NCI-H128 (cell line): ENCODE measurements around the gene B4GALNT4.
"Not testable (repeated sequence)": the region's sequence is repeated elsewhere in the genome, so short reads cannot be mapped to it uniquely, and the experiment has no call there.

Experiments
- DNase-seq: peaks from one replicate; lab custom pipeline; 2025; ENCODE audit not compliant: unreplicated experiment; lab: John Stamatoyannopoulos, UW

Gene B4GALNT4

DNA sequence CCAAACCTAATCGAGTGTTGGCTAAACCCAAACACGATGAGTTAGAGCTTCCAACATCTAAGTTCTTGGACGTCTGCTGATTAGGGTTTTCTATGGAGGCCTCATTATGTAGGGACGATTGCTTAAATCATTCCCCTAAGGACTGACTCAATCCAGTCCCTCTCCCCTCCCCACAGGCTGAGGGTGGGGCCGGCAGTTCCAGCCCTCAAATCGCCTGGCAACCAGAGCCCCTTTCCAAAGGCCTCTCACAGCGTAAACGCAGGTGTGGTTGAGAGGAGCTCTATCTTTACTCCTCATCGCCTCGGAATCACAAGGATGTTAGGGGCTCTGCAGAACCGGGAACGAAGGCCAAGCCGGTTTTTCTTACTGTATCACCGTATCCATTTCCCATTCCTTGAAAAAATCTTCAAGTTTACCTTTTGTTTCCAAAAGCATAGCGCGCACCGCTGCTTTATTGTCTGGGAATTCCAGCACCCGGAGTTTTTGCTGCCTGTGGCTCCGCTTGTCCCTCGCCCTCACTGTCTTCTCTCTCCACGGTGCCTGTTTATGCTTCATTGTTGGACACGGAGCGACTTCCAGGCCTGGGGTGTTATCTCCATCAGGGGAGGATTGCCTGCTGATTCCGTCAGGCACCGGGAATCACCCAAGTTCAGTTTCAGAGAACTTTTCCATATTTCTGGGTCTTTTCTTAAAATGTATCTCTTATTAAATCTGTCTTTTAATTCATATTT lies 34.9 kb upstream of the B4GALNT4 start:
- no peak for DNase-seq

DNA sequence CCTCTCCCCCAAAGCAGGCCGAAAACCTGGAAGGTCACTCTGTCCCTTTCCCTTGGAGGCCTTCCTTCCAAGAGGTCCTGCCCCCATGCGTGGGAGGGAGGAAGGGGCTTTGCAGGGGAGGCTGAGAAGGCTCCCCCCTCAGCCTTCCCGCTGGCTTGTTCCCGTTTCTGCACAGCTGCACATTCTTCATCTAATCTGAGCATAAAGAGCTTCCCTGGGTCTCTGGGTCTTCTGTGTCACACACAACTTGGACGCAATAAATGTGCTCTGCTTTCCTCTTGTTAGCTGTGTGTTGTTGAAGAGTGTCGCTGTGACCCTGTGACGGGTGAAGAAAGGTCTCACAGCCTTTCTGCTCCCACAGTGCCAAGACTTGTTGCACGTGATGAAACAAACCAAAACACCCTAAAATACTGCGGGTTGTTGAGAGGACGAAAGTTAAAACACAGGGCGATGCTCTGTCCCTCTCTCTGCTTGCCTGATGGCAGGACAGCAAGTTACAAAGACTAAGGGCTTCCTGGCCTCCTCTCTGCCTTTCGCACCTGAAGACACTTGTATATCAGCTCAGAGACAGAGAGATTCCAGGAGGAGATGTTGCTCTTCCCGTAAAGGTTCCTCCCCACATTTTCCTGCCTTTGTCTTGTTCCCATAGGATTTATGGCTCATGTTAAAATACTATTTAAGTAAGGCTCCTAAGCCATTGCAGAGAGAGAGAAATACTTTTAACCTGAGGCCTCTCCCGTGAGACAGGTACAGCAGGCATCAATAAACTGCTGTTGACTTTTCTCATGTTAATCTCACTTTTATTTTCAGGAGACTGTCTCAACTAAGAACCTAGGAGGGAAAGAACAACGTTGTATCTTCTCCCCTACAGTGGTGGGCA lies 33.3 kb upstream of the B4GALNT4 start:
- no peak for DNase-seq

DNA sequence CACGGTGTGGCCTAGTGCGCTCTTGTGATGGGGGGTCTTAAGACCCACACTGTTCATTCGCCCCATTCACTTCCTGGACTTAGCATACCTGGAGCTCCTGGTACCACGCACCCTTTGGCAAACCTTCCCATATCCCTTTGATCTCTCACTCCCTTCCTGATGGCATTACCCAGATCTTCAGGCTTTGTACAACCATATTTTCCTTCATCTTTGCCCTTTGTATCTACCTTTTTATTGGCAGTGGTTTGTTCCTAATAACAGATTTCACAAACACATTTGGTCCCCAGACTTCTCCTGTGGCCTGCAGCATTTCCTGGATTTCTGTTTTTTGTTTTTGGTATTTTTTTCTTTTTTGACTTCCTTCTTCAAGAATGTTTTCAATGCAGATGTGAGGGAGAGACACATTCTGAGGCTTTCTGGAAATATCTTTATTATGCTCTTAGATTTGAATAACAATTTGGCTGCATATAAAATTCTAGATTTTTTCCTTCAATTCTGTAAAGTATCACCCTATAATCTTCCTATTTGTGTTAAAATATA lies 32.6 kb upstream of the B4GALNT4 start:
- no peak for DNase-seq

DNA sequence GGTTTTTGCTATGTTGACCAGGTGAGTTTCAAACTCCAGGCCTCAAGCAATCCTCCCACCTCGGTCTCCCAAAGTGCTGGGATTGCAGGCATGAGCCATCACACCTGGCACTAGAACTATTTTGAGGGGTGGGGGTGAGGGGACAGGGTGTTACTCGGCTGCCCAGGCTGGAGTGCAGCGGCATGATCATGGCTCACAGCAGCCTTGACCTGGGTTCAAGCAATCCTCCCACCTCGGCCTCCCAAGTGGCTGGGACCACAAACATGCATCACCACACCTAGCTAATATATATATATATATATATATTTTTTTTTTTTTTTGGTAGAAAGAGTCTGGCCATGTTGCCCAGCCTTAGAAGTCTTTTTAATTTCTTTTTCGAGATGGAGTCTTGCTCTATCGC lies 31.6 kb upstream of the B4GALNT4 start:
- no peak for DNase-seq

DNA sequence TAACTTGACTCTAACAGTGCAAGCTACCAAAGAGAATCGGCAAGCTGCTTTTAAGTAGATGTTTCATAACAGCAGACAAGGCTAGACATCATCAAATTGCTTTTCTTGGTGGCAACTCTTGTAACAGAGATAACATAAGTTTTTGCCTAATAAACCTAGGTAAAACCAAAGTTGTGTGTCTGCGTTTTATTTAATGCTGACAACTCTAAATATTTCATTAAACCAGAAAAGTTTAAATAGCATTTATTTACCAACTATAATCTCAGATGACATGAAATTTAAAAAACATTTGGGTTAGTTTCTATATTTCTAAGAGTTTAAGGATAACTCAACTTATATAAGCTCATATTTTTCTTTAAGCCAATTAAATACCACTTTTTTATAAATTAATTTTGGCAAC lies 29.3 kb upstream of the B4GALNT4 start:
- no peak for DNase-seq

DNA sequence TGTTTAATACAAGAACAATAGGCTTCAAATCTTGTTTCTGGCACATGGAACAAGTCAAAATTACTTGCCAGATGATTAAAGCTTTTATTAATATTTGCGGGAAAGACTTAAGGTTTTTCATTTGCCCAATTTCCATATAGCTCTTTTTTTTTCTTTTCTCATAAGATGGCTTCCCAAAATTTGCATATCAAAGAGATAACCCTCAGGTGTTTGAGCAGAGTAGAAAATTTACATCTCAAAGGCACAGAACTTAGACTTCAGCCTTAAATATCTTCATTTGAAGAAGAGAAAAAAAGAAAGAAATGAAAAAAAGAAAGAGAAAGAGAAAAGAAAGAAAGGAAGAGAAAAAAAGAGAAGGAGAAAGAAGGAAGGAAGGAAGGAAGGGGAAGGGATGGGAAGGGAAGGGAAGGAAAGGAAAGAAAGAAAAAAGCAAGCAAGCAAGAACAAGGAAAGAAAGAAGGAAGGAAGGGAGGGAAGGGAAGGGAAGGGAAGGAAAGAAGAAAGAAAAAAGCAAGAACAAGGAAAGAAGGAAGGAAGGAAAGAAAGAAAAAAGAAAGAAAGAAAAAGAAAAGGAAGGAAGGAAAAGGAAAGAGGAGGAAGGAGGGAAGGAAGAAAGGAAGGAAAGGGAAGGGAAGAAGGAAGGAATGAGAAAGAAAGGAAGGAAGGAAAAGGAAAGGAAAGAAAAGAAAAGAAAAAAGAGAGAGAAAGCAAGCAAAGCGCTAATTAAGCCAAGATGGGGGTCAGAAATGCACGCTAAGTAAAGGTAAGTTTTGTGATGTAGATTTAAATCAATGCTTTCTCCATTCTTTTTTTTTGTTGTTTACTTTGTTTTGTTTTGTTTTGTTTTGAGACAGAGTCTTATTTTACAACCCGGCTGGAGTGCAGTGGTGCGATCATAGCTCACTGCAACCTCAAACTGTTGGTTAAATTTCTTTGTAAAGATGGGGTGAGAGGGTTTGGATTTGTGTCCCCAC lies 28.5 kb upstream of the B4GALNT4 start:
- no peak for DNase-seq

DNA sequence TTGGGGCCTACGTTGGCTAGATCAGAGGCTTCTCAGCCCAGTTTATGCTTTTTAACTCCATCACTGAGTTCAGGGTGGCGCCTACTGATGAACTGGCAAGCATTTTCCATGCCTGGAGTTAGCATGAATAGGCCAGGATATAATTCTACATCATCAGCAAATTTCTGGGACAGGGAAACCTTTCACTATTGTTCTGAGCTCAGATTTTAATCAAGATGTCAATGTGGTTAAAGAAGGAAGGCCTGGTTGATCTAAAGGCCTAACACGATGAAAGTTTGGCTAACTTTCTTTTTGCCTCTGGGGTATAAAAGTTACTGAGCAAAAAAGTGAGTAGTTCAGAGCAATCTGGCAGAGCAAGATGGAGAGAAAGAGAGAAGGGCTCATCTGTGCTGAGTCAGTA lies 27.0 kb upstream of the B4GALNT4 start:
- DNase-seq: no peak

DNA sequence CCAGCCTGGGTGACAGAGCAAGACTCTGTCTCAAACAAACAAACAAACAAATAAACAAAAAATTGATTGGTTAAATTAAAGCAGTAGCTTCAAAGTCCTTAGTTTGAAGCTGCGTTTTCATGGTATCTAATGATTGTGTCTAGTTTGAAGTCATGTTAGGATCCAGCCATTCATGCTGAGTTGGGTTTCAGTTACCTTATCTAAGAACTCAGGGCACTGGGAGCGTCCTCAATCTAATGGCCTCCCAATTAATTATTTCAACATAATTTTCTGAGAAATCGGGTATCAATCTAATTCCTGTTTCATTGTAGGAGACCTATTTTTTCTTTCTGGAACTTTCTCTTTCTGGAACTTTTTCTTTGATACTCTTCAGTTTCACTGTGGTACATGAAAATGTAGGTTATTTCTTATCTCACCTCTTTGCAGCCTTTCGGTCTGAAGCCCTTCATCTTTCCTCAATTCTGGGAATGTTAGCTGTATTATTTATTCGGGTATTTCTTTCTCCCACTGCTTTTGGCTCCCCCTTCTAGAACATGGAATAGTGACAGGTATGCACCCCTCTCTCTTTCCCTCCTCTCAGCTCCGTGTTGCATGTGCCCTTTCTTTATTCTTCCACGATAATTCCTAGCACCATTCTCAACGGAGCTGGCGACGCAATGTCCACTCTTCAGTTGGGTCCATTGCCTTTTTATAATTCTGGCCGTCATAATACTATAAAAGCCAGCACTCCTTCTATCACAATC lies 24.3 kb upstream of the B4GALNT4 start:
- DNase-seq: no peak

DNA sequence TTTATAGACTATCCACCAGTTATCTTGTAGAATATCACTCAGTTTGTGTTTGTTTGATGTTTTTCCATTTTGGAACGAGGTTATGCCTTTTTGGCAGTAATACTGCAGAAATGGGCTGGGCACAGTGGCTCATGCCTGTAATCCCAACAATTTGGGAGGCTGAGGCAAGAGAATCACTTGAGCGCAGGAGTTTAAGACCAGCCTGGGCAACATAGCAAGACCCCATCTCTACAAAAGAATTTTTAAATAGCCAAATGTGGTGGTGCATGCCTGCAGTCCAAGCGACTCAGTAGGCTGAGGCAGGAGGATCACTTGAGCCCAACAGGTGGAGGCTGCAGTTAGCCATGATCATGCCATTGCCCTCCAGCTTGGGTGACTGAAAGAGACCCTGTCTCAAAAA lies 22.8 kb upstream of the B4GALNT4 start:
- DNase-seq: no peak

DNA sequence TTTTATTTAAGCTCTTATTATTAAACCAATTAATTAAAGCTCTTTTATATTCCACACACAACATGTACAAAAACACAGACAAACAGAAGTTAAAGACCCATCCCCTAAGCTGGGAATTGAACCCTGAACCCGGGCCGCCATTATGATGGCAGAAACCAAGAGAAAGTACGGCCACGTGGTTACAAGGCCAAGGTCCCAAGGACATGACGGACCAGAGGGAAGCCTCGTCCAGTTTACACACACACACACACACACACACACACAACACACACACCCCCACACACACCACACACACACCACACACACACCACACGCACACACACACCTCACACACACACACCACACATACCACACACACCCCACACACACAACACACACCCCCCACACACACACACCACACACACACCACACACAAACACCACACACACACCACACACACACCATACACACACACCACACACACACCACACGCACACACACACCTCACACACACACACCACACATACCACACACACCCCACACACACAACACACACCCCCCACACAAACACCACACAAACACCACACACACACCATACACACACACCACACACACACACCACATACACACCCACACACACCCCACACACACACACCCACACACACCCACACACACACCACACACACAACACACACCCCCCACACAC lies 19.9 kb upstream of the B4GALNT4 start:
- DNase-seq: not testable (repeated sequence)

DNA sequence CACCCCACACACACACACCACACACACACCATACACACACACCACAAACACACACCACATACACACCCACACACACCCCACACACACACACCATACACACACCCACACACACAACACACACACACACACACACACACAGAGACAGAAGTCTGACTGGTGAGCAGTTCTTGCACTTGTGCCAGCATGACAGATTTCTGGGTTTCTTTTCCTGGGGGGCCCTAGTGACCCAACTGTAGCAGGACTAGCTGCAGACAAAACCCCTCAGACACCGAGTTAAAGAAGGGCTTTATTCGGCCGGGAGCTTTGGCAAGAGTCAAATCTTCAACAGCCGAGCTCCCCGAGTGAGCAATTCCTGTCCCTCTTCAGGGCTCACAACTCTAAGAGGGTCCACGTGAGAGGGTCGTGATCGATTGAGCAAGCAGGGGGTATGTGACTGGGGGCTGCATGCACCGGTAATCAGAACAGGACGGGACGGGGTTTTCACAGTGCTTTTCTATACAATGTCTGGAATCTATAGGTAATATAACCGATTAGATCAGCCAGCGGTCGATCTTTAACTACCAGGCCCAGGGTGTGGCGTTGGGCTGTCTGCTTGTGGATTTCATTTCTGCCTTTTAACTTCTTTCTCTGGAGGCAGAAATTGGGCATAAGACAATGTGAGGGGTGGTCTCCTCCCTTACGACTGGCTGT lies 19.1 kb upstream of the B4GALNT4 start:
- DNase-seq: not testable (repeated sequence)

DNA sequence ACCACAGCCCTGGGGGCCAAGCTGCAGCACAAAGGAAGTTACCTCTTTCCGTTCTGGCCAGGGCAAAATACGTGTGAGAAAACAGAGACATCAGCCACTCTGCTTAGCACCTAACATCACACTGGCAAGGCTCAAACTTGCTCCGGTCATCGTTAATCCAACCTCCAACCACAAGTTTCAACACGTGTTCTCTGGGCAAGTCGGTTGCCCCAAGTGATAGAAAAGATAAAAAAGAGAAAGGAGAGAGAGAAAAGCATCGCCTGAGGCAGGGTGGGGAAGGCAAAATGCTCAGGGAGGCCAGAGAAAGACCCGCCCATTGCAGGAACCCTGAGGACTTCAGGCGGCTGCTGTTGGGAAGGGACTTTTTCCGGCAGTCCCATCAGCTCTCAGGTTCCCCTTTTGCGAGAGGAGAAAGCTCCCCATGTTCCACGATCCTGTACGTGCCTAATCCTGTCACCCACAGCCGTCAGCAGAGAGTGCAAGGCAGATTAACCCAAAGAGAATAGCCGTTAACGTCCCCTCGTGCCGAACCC lies 18.5 kb upstream of the B4GALNT4 start:
- no peak for DNase-seq

DNA sequence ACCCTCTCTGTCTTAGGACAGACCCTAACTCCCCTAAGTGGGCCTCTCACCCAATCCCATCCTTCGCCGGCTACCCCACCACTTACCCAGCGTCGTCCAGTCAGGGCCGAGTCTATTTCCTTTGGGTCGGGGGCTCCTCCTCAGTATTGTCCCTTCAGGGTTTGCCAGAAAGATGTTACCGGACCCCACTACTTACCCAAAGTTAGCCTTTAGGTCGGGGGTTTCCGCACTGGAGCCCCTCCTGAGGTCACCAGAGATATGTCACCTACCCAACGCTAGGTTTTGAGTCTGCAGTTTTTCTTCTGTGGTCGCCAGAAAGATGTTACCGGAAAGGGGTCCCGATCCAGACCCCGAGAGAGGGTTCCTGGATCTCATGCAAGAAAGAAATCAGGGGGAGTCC lies 17.9 kb upstream of the B4GALNT4 start:
- no peak for DNase-seq

DNA sequence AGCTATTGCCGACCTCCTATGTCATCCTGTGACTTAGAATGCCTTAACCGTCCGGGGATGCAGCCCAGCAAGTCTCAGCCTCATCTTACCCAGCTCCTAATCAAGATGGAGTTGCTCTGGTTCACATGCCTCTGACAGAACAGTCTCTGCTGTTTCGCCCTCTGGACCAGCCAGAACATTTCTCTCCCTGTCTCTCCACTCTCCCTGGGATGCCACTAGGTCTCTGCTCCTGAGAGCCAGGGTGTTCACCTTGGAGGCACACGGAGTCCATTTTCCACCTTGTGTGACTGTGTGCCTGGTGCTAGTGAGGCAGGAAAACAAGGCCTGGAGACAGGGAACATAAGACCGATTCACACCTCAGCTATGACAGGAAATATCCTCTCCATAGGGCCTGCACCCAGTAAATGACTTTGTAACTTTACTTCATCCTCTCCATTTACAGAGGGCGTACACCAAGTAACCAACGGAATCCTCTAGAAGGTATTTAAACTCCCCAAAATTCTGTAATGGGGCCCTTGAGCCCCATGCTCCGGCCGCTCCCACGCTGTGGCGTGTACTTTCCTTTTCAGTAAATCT lies 16.8 kb upstream of the B4GALNT4 start:
- no peak for DNase-seq

DNA sequence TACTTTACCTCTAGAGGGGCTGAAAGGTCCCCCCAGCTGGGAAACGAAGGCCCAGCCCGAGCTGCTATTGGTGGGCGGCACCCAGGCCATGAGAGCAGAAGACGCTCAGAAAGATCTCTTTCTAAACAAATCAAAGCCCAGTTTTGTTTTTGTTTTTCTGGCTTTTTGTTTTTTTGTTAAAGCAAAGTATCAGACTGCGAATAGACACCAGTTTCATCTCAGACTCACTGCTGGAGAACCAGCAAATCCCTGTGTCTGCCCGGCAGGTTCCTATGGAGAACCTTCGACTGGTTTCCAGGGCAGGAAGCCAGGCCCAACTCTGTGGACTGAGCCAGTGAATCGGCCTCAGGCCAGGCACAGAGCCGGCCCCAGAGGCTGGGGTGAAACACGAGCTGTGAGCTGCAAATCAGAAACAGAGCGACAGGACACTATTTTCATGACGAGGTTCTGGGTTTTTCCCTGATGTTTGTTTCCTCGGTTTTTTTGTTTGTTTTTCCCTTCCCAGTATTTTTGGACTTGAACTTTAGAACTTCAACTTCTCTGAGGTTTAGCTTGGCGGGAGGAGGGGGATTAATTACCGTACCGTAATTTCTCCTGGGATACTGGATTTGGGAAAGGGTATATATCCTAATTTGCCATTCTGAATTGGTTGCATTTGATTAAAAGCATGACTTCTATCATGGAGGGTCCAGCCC lies 16.0 kb upstream of the B4GALNT4 start:
- DNase-seq: no peak

DNA sequence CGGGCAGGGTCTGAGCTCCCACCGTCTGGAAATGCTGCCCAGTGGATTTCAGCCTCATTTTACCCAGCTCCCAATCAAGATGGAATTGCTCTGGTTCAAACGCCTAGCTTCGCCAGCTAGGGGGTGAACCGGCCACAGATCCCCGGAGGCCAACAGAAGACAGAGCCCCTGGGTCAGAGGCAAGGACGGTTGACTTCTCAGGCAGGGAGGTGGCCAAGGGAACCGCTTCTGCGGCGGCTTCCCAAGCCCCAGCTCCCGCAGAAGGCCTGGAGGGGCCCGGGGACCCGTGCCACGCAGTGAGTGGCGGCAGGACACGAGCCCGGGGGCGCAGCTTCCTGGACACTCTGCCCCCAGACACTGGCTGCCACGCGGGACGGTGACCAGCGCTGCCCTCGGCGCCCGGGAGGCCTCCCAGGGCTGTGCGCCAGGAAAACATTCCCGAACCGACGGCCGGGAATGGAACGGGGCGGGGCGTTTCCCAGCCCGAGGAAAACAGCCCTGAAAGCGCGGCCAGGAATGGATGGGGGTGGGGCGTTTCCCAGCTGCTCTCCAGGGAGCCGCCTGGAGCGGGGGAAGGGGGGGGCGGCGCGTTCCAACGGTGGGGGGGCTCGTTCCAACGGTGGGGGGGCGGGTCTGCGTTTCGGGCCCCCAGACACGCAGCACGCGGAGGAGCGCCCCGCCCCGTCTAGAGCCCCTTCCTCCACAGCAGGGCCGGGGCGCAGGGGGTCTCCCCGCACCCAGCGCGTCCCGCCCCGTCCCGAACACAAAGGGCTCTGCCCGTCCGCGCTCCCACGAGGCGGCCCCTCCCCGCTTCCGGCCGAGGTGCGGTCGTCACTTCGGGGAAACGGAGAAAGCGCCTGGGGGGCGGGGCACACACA lies 13.5 kb upstream of the B4GALNT4 start:
- DNase-seq: no peak

DNA sequence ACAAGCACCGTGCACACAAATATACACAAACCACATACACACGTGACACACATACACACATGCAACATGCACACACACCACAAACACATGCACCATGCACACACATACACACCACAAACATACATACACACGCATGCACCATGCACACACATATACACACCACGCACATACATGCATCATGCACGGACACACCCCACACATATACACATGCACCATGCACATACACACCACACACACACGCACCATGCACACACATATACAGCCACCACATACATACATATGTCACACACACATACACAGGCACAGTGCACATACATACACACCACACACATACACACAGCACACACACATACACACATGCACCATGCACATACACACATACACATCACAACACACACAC lies 12.7 kb upstream of the B4GALNT4 start:
- DNase-seq: no peak
